Mononuclear cell (primary cell): Measurements from ENCODE around the gene HOXC11. TPM values are rescaled to one million over a fixed set of nuclear protein-coding genes. Genes with fewer than 3 reads are reported as not detected.

Experiments
- H3K27me3 ChIP-seq: 2 replicates; pipeline ENCODE4 v1.6.0; 2011; ENCODE audit warnings: low read length, control low read depth; ENCODE audit not compliant: insufficient read depth
- H3K4me1 ChIP-seq: 2 replicates; pipeline ENCODE4 v1.5.1; 2011; ENCODE audit warnings: mild to moderate bottlenecking, low read length, control low read depth; ENCODE audit not compliant: insufficient read depth
- H3K4me3 ChIP-seq: 2 replicates; pipeline ENCODE4 v1.5.1; 2011; ENCODE audit warnings: mild to moderate bottlenecking, low read length, moderate library complexity
- H3K9me3 ChIP-seq: 2 replicates; pipeline ENCODE4 v1.5.1; 2011; ENCODE audit warnings: low read depth, mild to moderate bottlenecking, control low read depth, low read length
- total RNA-seq: library from RNA; depleted of rRNA; stranded (reverse); fragments of >200 nt; gene quantifications from one replicate; pipeline ENCODE4 v1.2.3, GENCODE V29; 2012

Gene HOXC11
- total RNA-seq, 1 donor: not detected

- no peaks in the 10 kb centered on the region for H3K9me3 ChIP-seq
- peaks cover 23% of the 10 kb centered on the region for H3K4me1 ChIP-seq
- no peak overlapping the region for H3K4me3 ChIP-seq
- peaks cover 90% of the 10 kb centered on the region for H3K27me3 ChIP-seq
Measured at GRCh38 chr12:54008260-54008552, 35.3 kb downstream of the HOXC11 start.

DNA sequence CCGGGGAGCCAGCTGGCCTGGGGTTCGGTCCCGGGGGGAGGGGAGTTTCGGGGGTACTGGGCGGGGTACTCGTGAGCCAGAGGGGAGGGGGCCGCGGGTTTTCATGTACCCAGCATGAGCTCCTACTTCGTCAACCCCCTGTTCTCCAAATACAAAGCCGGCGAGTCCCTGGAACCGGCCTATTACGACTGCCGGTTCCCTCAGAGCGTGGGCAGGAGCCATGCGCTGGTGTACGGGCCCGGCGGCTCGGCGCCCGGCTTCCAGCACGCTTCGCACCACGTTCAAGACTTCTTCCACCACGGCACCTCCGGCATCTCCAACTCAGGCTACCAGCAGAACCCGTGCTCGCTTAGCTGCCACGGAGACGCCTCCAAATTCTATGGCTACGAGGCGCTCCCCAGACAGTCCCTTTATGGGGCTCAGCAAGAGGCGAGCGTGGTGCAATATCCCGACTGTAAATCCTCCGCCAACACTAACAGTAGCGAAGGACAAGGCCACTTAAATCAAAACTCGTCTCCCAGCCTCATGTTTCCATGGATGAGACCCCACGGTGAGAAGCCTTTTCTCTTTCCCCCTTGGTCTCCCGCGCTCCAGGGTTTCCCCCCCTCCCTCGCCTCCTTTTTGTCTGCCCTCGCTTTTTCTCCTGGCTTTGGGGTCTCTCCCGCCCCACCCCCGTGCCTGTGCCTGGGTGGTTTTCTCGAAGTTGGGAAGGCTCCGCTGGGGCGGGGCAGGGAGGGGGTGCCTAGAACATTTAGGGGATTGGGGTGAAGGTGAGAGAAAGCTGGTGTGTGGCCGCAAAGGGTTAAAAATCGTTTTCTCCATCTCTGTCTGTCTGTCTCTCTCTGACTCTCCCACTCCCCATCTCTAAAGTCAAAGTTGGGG, 36.5 kb downstream of the HOXC11 start:
- no peak overlapping the region for H3K4me3 ChIP-seq
- no peaks in the 10 kb centered on the region for H3K9me3 ChIP-seq
- H3K4me1 ChIP-seq: peaks cover 23% of the 10 kb centered on the region
- peaks cover 92% of the 10 kb centered on the region for H3K27me3 ChIP-seq

GRCh38 chr12:54010053-54010971, 37.4 kb downstream of the HOXC11 start:
- Histone ChIP-seq H3K27me3 (peaks cover 91% of the 10 kb centered on the region), H3K4me1 (peaks cover 23% of the 10 kb centered on the region), H3K4me3 (no peak overlapping the region), H3K9me3 (no peaks in the 10 kb centered on the region)

- Histone ChIP-seq H3K4me3 (no peak overlapping the region), H3K4me1 (peaks cover 19% of the 10 kb centered on the region), H3K9me3 (no peaks in the 10 kb centered on the region), H3K27me3 (peaks cover 92% of the 10 kb centered on the region)
Measured at GRCh38 chr12:54010972-54011664, 38.2 kb downstream of the HOXC11 start.

- peaks cover 11% of the 10 kb centered on the region for H3K4me1 ChIP-seq
- peaks cover 91% of the 10 kb centered on the region for H3K27me3 ChIP-seq
- no peak overlapping the region for H3K4me3 ChIP-seq
- no peaks in the 10 kb centered on the region for H3K9me3 ChIP-seq
Measured at GRCh38 chr12:54011665-54012532, 39.0 kb downstream of the HOXC11 start.

- peaks cover 90% of the 10 kb centered on the region for H3K27me3 ChIP-seq
- no peak overlapping the region for H3K4me3 ChIP-seq
- H3K4me1 ChIP-seq: peaks cover 12% of the 10 kb centered on the region
- H3K9me3 ChIP-seq: no peaks in the 10 kb centered on the region
Measured at GRCh38 chr12:54012631-54013409, 39.9 kb downstream of the HOXC11 start.

- H3K9me3 ChIP-seq: no peaks in the 10 kb centered on the region
- peaks cover 22% of the 10 kb centered on the region for H3K4me1 ChIP-seq
Measured at GRCh38 chr12:54014377-54015017, 41.6 kb downstream of the HOXC11 start.

GRCh38 chr12:54015018-54015931, 42.3 kb downstream of the HOXC11 start:
- Histone ChIP-seq H3K27me3 (peaks cover 92% of the 10 kb centered on the region), H3K4me3 (no peak overlapping the region), H3K9me3 (no peaks in the 10 kb centered on the region), H3K4me1 (peaks cover 22% of the 10 kb centered on the region)

More at GRCh38 chr12:54014377-54015017, 41.6 kb downstream of the HOXC11 start:
- no peak overlapping the region for H3K4me3 ChIP-seq
- H3K27me3 ChIP-seq: peaks cover 92% of the 10 kb centered on the region

DNA sequence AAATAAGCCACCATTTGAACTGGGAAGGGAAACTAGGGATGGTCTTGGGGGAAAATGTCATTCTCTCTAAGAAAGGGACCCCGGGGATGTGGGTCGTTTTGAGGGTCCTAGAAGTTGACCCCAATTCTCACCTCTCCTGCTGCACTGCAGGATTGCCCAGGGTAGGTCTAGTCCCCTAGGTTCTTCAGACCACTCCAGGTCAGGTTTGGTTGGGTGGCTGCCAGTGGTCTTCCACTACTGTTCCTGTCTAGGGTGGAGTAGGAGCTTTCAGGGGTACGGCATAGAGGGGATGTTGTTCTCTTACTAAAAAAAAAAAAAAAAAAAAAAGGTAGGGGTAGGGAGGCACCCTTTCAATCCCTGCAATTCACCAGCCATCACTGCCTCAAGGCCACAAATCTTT, 43.1 kb downstream of the HOXC11 start:
- Histone ChIP-seq H3K27me3 (peaks cover 92% of the 10 kb centered on the region), H3K4me1 (peaks cover 19% of the 10 kb centered on the region), H3K9me3 (no peaks in the 10 kb centered on the region), H3K4me3 (no peak overlapping the region)

DNA sequence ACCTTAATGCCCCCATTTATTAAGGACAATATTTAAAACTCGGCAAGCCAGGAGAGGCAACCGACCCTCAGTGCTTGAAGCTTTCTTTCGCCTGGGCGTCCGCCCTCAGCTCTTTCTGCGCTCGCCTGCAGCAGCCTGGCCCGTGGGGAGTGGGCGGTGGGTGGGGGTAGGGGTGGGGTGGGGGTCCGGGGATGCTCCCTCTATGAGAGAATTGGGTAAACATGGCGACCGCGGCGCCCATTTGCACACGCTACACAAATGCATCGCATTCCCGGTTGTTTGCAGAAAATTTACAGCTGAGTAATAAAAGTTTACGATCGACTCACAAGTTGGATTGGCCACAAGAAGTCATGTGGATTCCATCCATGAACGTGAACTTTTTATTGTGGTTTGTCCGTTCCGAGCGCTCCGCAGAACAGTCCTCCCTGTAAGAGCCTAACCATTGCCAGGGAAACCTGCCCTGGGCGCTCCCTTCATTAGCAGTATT, 43.6 kb downstream of the HOXC11 start:
- H3K4me3 ChIP-seq: no peak overlapping the region
- H3K4me1 ChIP-seq: peaks cover 16% of the 10 kb centered on the region
- H3K27me3 ChIP-seq: peaks cover 92% of the 10 kb centered on the region
- no peaks in the 10 kb centered on the region for H3K9me3 ChIP-seq

GRCh38 chr12:54017027-54017788, 44.3 kb downstream of the HOXC11 start:
- peaks cover 93% of the 10 kb centered on the region for H3K27me3 ChIP-seq
- peak overlapping the region; percentile 15 for H3K4me3 ChIP-seq
- peaks cover 16% of the 10 kb centered on the region for H3K4me1 ChIP-seq
- no peaks in the 10 kb centered on the region for H3K9me3 ChIP-seq
